T-cell (primary cell): ENCODE results near the gene TFCP2L1. TPM values are rescaled to one million over a fixed set of nuclear protein-coding genes. Genes with fewer than 3 reads are reported as not detected.

Source experiments
- ATAC-seq, 4 experiments: fragments of 200-7000 bp in 3 of 4; fragments of 150-1000 bp in 1 of 4; cut with Tn5 transposase; replicated peaks in 1 of 4; 1 replicate in 3 of 4; 2 replicates in 1 of 4; pipeline ENCODE4 v1.10.0; 2021; ENCODE audit warnings: moderate library complexity in 3 of 4, mild to moderate bottlenecking in 2 of 4, moderate number of reproducible peaks in 1 of 4
- CTCF ChIA-PET, 2 donors: fragments of 300-600 bp; sonication (Branson Sonifier 250); formaldehyde crosslinking; loops; one replicate each; lab custom pipeline; 2022; ENCODE audit warnings: antibody characterized with exemption in 2 of 2; lab: Charles Lee
- POLR2A ChIA-PET, 2 donors: fragments of 300-600 bp; sonication (Branson Sonifier 250); formaldehyde crosslinking; loops; one replicate each; lab custom pipeline; 2022; ENCODE audit warnings: antibody characterized with exemption in 2 of 2; lab: Charles Lee
- DNase-seq, 35 experiments: peaks; one replicate each; pipeline versions ENCODE4 v3.0.0 to v3.0.0-alpha.2; 2013 to 2023
- H3K27ac ChIP-seq: one replicate; pipeline ENCODE4 v1.5.1; 2013; ENCODE audit warnings: low read length
- H3K27me3 ChIP-seq, 2 experiments: replicated peaks in 1 of 2; 1 replicate in 1 of 2; 2 replicates in 1 of 2; pipeline versions ENCODE4 v1.6.1 to v1.7.0; 2013; ENCODE audit warnings: low read length in 1 of 2, mixed read lengths in 1 of 2; ENCODE audit not compliant: control insufficient read depth in 2 of 2, insufficient read depth in 2 of 2; ENCODE audit errors: extremely low read depth in 1 of 2
- H3K36me3 ChIP-seq, 2 donors: 1 replicate in 1 of 2; 2 replicates in 1 of 2; pipeline versions ENCODE4 v1.6.1 to v1.7.0; 2013; ENCODE audit warnings: low read length in 1 of 2; ENCODE audit not compliant: control insufficient read depth in 2 of 2, insufficient read depth in 1 of 2; ENCODE audit errors: extremely low read depth in 1 of 2
- H3K4me1 ChIP-seq, 2 experiments: 1 replicate in 1 of 2; 2 replicates in 1 of 2; pipeline versions ENCODE4 v1.6.1 to v1.7.0; 2013; ENCODE audit warnings: low read length in 2 of 2, mixed read lengths in 1 of 2; ENCODE audit not compliant: insufficient read depth in 2 of 2, control insufficient read depth in 1 of 2; ENCODE audit errors: extremely low read depth in 1 of 2
- H3K4me3 ChIP-seq, 2 donors: 1 replicate in 1 of 2; 2 replicates in 1 of 2; pipeline versions ENCODE4 v1.5.1 to v1.7.0; 2013; ENCODE audit warnings: mild to moderate bottlenecking in 2 of 2, low read length in 1 of 2, moderate library complexity in 1 of 2; ENCODE audit not compliant: control insufficient read depth in 1 of 2; ENCODE audit errors: extremely low read depth in 1 of 2
- H3K9me3 ChIP-seq: 2 replicates; pipeline ENCODE4 v1.7.0; 2013
- H3K27ac Mint-ChIP-seq, 2 donors: one replicate each; pipeline ENCODE4 v1.8.0; 2020 to 2021; ENCODE audit warnings: mild to moderate bottlenecking in 2 of 2, mixed read lengths in 2 of 2
- H3K27me3 Mint-ChIP-seq, 2 donors: one replicate each; pipeline ENCODE4 v1.8.0; 2021 to 2022; ENCODE audit warnings: mixed read lengths in 2 of 2
- H3K36me3 Mint-ChIP-seq: one replicate; pipeline ENCODE4 v1.8.0; 2021; ENCODE audit warnings: mixed read lengths
- H3K4me1 Mint-ChIP-seq, 3 donors: one replicate each; pipeline ENCODE4 v1.8.0; 2020 to 2022; ENCODE audit warnings: mixed read lengths in 3 of 3, mild to moderate bottlenecking in 1 of 3
- H3K4me3 Mint-ChIP-seq, 3 donors: one replicate each; pipeline ENCODE4 v1.8.0; 2020 to 2022; ENCODE audit warnings: mild to moderate bottlenecking in 3 of 3, mixed read lengths in 3 of 3, moderate library complexity in 3 of 3
- H3K9me3 Mint-ChIP-seq, 3 donors: one replicate each; pipeline ENCODE4 v1.8.0; 2020 to 2022; ENCODE audit warnings: mixed read lengths in 3 of 3
- WGBS: methylation state at CpG from one replicate; pipeline ENCODE4 v1.1.5; 2013; ENCODE audit warnings: missing lambda C conversion rate; ENCODE audit not compliant: insufficient coverage; 5-methylcytosine and 5-hydroxymethylcytosine counted together
- total RNA-seq, 35 experiments: library from RNA in 6 of 35; stranded (reverse) in 6 of 35; fragments of 120-200 nt in 1 of 35; gene quantifications; one replicate each; pipeline versions ENCODE4 v1.2.1 to v1.2.4 and lab custom pipeline; 2013 to 2026

The TFCP2L1 gene
- total RNA-seq, 5 donors from 2014 or later (not counting 1 experiment from before 2014, with no cell fraction given) = 0.18 to 1.0 (median 0.70) TPM

DNA sequence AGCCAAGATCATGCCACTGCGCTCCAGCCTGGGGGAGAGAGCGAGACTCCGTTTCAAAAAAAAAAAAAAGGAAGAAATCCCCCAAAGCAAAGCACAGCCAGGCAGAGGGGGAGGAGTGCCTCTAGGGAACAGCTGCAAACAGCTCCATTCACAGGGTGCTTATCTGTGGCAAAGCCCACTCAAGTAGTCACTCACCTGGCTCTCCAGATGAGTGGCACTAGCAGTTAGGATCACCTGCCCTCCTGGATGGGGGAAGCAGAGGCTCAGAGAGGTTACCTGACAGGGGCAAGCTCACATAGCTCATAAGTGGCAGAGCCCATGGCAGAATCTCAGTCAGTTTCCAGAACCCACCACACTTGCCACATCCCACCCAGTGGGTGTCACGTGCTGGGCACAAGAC is 30.3 kb downstream of the TFCP2L1 start:
- no peak overlapping the region for H3K4me3 Mint-ChIP-seq
- Histone ChIP-seq H3K27ac (no peak overlapping the region), H3K9me3 (no peaks in the 10 kb centered on the region), H3K4me3 (no peak overlapping the region), H3K4me1 (no peaks in the 10 kb centered on the region), H3K36me3 (no peaks in the 10 kb centered on the region), H3K27me3 (peaks cover 0 to 28% of the 10 kb centered on the region in 2 experiments)
- H3K36me3 Mint-ChIP-seq = no peaks in the 10 kb centered on the region
- POLR2A ChIA-PET = no interaction called here
- ATAC-seq (no peak), DNase-seq (no peak)
- WGBS = 45% methylated on average over 1 of the region's 4 CpGs
- H3K27me3 Mint-ChIP-seq = peaks cover 11 to 22% of the 10 kb centered on the region in 2 donors
- CTCF ChIA-PET = no interaction called here
- no peaks in the 10 kb centered on the region for H3K9me3 Mint-ChIP-seq
- no peaks in the 10 kb centered on the region for H3K4me1 Mint-ChIP-seq
- no peak overlapping the region for H3K27ac Mint-ChIP-seq

DNA sequence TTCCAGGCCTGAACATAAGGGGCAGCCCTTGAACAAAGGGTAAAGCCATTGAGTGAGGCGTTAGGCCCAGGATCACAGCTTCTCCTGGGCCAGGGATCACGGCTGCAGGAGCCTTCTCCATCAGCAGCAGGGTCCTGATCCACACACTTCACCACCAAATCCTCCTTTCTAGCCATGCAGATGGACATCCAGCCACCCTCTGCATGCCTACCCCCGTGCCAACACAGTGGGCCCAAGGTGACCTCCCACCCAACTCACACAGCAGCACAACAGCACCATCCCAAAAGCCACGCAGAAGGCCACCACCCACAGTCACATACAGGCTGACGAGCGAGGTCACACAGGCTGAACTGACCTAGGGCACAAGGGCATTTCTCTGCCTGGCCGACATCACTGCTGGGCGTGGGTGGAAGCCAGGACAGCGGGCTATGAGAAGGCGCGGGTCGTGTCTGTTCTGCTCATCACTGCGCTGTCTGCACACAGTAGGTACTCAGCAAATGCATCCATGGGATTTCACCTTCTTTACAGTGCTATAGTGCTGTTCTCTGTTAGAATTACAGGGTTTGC is 31.2 kb downstream of the TFCP2L1 start:
- Mint-ChIP-seq H3K4me1 (no peaks in the 10 kb centered on the region), H3K27me3 (peaks cover 11 to 21% of the 10 kb centered on the region in 2 donors), H3K36me3 (no peaks in the 10 kb centered on the region), H3K4me3 (no peak overlapping the region), H3K27ac (no peak overlapping the region), H3K9me3 (no peaks in the 10 kb centered on the region)
- 90% methylated on average over 9 of the region's 13 CpGs for WGBS
- Histone ChIP-seq H3K27me3 (peaks cover 0 to 32% of the 10 kb centered on the region in 2 experiments), H3K9me3 (no peaks in the 10 kb centered on the region), H3K27ac (no peak overlapping the region), H3K4me1 (no peaks in the 10 kb centered on the region), H3K4me3 (no peak overlapping the region), H3K36me3 (no peaks in the 10 kb centered on the region)
- ATAC-seq = no peak
- ChIA-PET CTCF (no interaction called here), POLR2A (no interaction called here)
- DNase-seq = no peak

DNA sequence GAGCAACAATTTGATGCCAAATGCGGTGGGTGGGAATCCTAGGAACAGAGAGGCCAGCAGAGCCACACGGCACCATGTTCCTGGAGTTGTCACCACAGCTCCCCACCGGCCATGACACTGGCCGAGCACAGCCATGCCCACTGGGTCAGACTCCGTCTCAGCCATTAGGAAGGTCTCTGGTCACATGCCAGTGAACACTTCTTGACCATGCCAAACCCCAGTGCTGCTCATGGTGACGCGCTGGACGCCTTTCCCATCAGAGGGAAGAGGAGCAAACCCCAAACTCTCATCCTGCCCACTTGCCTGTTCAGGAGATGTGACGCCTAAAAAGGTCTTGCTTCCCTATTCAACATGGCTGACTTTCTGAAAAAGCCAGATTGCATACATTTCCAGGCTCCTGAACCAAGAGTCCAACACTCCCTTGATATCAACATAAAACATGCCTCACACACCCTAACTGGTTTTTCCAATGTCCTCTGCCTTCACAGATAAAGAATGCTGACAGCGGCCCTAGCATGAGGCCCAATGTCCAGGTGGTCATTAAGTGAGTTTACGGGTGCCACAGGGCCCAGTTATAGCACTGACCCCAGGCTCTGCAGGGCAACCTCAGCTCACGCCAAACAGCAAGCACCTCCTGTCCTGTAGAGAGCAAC is 31.9 kb downstream of the TFCP2L1 start:
- Histone ChIP-seq H3K9me3 (no peaks in the 10 kb centered on the region), H3K27ac (no peak overlapping the region), H3K4me3 (no peak overlapping the region), H3K4me1 (no peaks in the 10 kb centered on the region), H3K36me3 (no peaks in the 10 kb centered on the region), H3K27me3 (peaks cover 0 to 28% of the 10 kb centered on the region in 2 experiments)
- ChIA-PET POLR2A (no interaction called here), CTCF (no interaction called here)
- 88% methylated on average over 12 of the region's 12 CpGs for WGBS
- ATAC-seq (peak in 1 of 4 experiments; percentile 33), DNase-seq (no peak)
- H3K9me3 Mint-ChIP-seq = no peaks in the 10 kb centered on the region
- H3K4me3 Mint-ChIP-seq = no peak overlapping the region
- no peaks in the 10 kb centered on the region for H3K4me1 Mint-ChIP-seq
- H3K27me3 Mint-ChIP-seq = peaks cover 11 to 16% of the 10 kb centered on the region in 2 donors
- no peak overlapping the region for H3K27ac Mint-ChIP-seq
- no peaks in the 10 kb centered on the region for H3K36me3 Mint-ChIP-seq

- no peaks in the 10 kb centered on the region for H3K9me3 Mint-ChIP-seq
- no peak overlapping the region for H3K4me3 ChIP-seq
- H3K4me1 ChIP-seq = no peaks in the 10 kb centered on the region
- no peak for DNase-seq
- no peak overlapping the region for H3K4me3 Mint-ChIP-seq
- no CpG with 5 or more reads among the region's 1 CpG for WGBS
- peaks cover 0 to 15% of the 10 kb centered on the region in 2 experiments for H3K27me3 ChIP-seq
- no peak overlapping the region for H3K27ac Mint-ChIP-seq
- H3K9me3 ChIP-seq = no peaks in the 10 kb centered on the region
- H3K27ac ChIP-seq = no peak overlapping the region
- ChIA-PET POLR2A (no interaction called here), CTCF (no interaction called here)
- H3K27me3 Mint-ChIP-seq = peaks cover 3 to 7% of the 10 kb centered on the region in 2 donors
- H3K4me1 Mint-ChIP-seq = no peaks in the 10 kb centered on the region
- no peaks in the 10 kb centered on the region for H3K36me3 ChIP-seq
- no peak for ATAC-seq
- H3K36me3 Mint-ChIP-seq = no peaks in the 10 kb centered on the region
These were observed 33.5 kb downstream of the TFCP2L1 start for GRCh38 chr2:121251497-121251896.

DNA sequence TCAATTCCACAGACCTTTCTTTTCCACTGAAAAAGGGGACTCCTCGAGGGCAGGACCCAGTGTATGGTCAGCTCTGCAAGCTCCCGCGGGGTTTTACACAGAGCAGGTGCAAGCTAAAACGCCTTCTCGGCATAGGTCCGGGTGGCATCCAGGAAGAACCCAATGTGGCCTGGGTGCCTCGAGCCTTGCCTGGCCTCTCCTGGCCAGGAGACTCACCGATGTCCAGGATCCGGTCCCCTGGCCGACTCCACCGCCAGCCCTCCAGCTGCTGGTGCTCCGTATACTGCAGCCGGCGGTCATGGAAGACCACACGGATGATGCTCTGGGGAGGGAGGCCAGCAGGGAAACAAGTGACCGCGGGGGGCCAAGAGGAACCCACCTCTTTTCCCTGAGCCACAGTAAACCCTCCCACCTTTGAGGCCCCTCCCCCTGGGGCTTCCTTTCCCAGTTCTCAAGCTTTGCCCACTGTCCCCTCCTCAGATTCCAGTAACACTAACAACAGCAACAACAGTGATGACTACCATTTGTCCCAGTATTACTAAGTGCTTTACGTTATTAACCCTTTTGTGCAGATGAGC is 36.1 kb downstream of the TFCP2L1 start:
- Mint-ChIP-seq H3K27me3 (no peaks in the 10 kb centered on the region), H3K4me1 (no peaks in the 10 kb centered on the region), H3K36me3 (no peaks in the 10 kb centered on the region), H3K4me3 (no peak overlapping the region), H3K27ac (no peak overlapping the region), H3K9me3 (no peaks in the 10 kb centered on the region)
- ChIA-PET POLR2A (no interaction called here), CTCF (no interaction called here)
- peaks cover 0 to 11% of the 10 kb centered on the region in 2 experiments for H3K27me3 ChIP-seq
- WGBS = 85% methylated on average over 17 of the region's 18 CpGs
- DNase-seq = no peak
- no peak for ATAC-seq
- no peak overlapping the region for H3K27ac ChIP-seq
- no peaks in the 10 kb centered on the region for H3K4me1 ChIP-seq
- no peaks in the 10 kb centered on the region for H3K9me3 ChIP-seq
- no peak overlapping the region for H3K4me3 ChIP-seq
- no peaks in the 10 kb centered on the region for H3K36me3 ChIP-seq

- no peak for ATAC-seq
- H3K4me1 ChIP-seq = no peaks in the 10 kb centered on the region
- H3K27me3 ChIP-seq = peaks cover 0 to 10% of the 10 kb centered on the region in 2 experiments
- CTCF ChIA-PET = no interaction called here
- WGBS = 91% methylated on average over 5 of the region's 5 CpGs
- H3K9me3 Mint-ChIP-seq = no peaks in the 10 kb centered on the region
- no peaks in the 10 kb centered on the region for H3K36me3 Mint-ChIP-seq
- H3K27me3 Mint-ChIP-seq = no peaks in the 10 kb centered on the region
- no peak overlapping the region for H3K27ac Mint-ChIP-seq
- H3K36me3 ChIP-seq = no peaks in the 10 kb centered on the region
- H3K4me3 Mint-ChIP-seq = no peak overlapping the region
- no peak overlapping the region for H3K4me3 ChIP-seq
- no peak overlapping the region for H3K27ac ChIP-seq
- H3K9me3 ChIP-seq = no peaks in the 10 kb centered on the region
- POLR2A ChIA-PET = no interaction called here
- no peaks in the 10 kb centered on the region for H3K4me1 Mint-ChIP-seq
- DNase-seq = no peak
These were observed 37.0 kb downstream of the TFCP2L1 start for GRCh38 chr2:121247971-121248370.
